Psoas muscle (tissue), 8 donors: ENCODE results near the gene JAKMIP3. TPM values are rescaled to one million over a fixed set of nuclear protein-coding genes. Genes with fewer than 3 reads are reported as not detected.

Experiments used
- ATAC-seq, 4 donors: fragments of 200-7000 bp; cut with Tn5 transposase; one replicate each; pipeline ENCODE4 v1.9.1; 2020; ENCODE audit warnings: moderate library complexity in 3 of 4, mild to moderate bottlenecking in 2 of 4
- DNase-seq, 2 donors: peaks; one replicate each; pipeline ENCODE4 v3.0.0-alpha.2; 2020
- H3K27ac ChIP-seq: fragments of 200-600 bp; one replicate; pipeline ENCODE4 v1.8.0; 2022
- H3K27me3 ChIP-seq, 3 donors: fragments of 200-600 bp in 1 of 3; one replicate each; pipeline versions ENCODE4 v1.6.1 to v1.8.0; 2013 to 2022; ENCODE audit warnings: low read length in 2 of 3, mild to moderate bottlenecking in 2 of 3, moderate library complexity in 1 of 3; ENCODE audit not compliant: insufficient read depth in 3 of 3
- H3K36me3 ChIP-seq, 2 donors: fragments of 200-600 bp in 1 of 2; one replicate each; pipeline versions ENCODE4 v1.6.1 to v1.8.0; 2013 to 2022; ENCODE audit warnings: low read depth in 1 of 2, mild to moderate bottlenecking in 1 of 2, moderate library complexity in 1 of 2; ENCODE audit not compliant: insufficient read depth in 1 of 2
- H3K4me1 ChIP-seq: fragments of 200-600 bp; one replicate; pipeline ENCODE4 v1.8.0; 2022
- H3K4me3 ChIP-seq: fragments of 200-600 bp; one replicate; pipeline ENCODE4 v1.8.0; 2022; ENCODE audit warnings: mild to moderate bottlenecking
- H3K9me3 ChIP-seq: fragments of 200-600 bp; one replicate; pipeline ENCODE4 v1.8.0; 2022
- CTCF ChIP-seq: fragments of 200-600 bp; IDR thresholded peaks from one replicate; pipeline ENCODE4 v1.8.0; 2022; ENCODE audit warnings: antibody characterized with exemption
- WGBS, 3 donors: extraction: QIAGEN DNeasy Blood & Tissue Kit; methylation state at CpG; one replicate each; pipeline versions ENCODE4 v1.1.6 to v1.1.7; 2013; 5-methylcytosine and 5-hydroxymethylcytosine counted together
- intact Hi-C, 2 donors: fragments of 100-400 bp; cut with DNase I; formaldehyde crosslinking; loops; one replicate each; pipeline versions ENCODE4 v1.11.0 to v1.14.2; 2022
- polyA plus RNA-seq, 3 donors: library from polyadenylated mRNA; stranded (reverse); fragments of 200-250 nt; gene quantifications; one replicate each; pipeline ENCODE4 v1.2.3, GENCODE V29; 2013
- total RNA-seq, 4 donors: library from RNA; stranded (reverse); fragmentation: NEBNext Ultra II Directional in 2 of 4; extraction: Animal tissue kit (Norgen Biotek cat#: 25700) in 2 of 4; gene quantifications; one replicate each; pipeline versions ENCODE4 v1.2.1 to v1.2.4, GENCODE V29; 2021 to 2023
- donor health status: healthy with polysubstance abuse.
- donor health status: DM: no; HTN: no; CAD: no; lungs with moderate emphysema.
- donor health status: Bipolar disorder and iron deficiency.
- donor health status: healthy.
- donor health status: DM: yes; HTN: yes; CAD: no.
- donor health status: DM: no; HTN: no; CAD: no.
- donor health status: DM: no; HTN: no; CAD: no.
- donor health status: DM: yes; HTN: yes; CAD: no.

Gene JAKMIP3
- total and polyA plus RNA-seq, 7 donors: 0.12 to 1.7 (median 0.52) TPM

- Histone ChIP-seq H3K9me3 (no peaks in the 10 kb centered on the region), H3K4me3 (no peak overlapping the region), H3K27me3 (peaks cover 0 to 12% (median 0%) of the 10 kb centered on the region in 3 donors), H3K27ac (no peak overlapping the region), H3K4me1 (no peaks in the 10 kb centered on the region), H3K36me3 (no peaks in the 10 kb centered on the region)
- intact Hi-C loops: no loop called here
- DNase-seq (no peak), ATAC-seq (no peak)
- WGBS, 3 donors: 93 to 95% (median 95%) methylated on average over 24 of the region's 24 CpGs
- no peak for TF ChIP-seq CTCF
Observed at GRCh38 chr10:132021046-132021445, 44.7 kb upstream of the JAKMIP3 start.

GRCh38 chr10:132021504-132022143 is 44.1 kb upstream of the JAKMIP3 start:
- H3K4me1 ChIP-seq: no peaks in the 10 kb centered on the region
- H3K27ac ChIP-seq: no peak overlapping the region
- peak in 1 of 2 donors; percentile 47 for DNase-seq
- H3K4me3 ChIP-seq: no peak overlapping the region
- no peak for ATAC-seq
- intact Hi-C loops: loop anchor here (2.0 kb wide), 2 partner anchors 41 to 135 kb away; partner anchors contain the start of gene BNIP3 (in 1 of the 2)
- H3K36me3 ChIP-seq: no peaks in the 10 kb centered on the region
- no peak for TF ChIP-seq CTCF
- 84 to 88% (median 86%) methylated on average over 14 to 16 of the region's 16 CpGs for WGBS, 3 donors
- H3K9me3 ChIP-seq: no peaks in the 10 kb centered on the region
- peaks cover 0 to 12% (median 0%) of the 10 kb centered on the region in 3 donors for H3K27me3 ChIP-seq

GRCh38 chr10:132022241-132022640 is 43.5 kb upstream of the JAKMIP3 start:
- no peak for TF ChIP-seq CTCF
- no peaks in the 10 kb centered on the region for H3K4me1 ChIP-seq
- no peak overlapping the region for H3K27ac ChIP-seq
- H3K9me3 ChIP-seq: no peaks in the 10 kb centered on the region
- peaks cover 0 to 13% (median 0%) of the 10 kb centered on the region in 3 donors for H3K27me3 ChIP-seq
- H3K4me3 ChIP-seq: no peak overlapping the region
- ATAC-seq: no peak
- intact Hi-C loops: loop anchor here (2.0 kb wide), 2 partner anchors 41 to 135 kb away; partner anchors contain the start of gene BNIP3 (in 1 of the 2)
- DNase-seq: peak in 1 of 2 donors; percentile 46
- H3K36me3 ChIP-seq: no peaks in the 10 kb centered on the region
- 85 to 89% (median 87%) methylated on average over 18 of the region's 18 CpGs for WGBS, 3 donors

- H3K27me3 ChIP-seq: peaks cover 0 to 22% (median 0%) of the 10 kb centered on the region in 3 donors
- DNase-seq: peak; percentile 84 to 92
Observed at GRCh38 chr10:132023092-132023811, 42.5 kb upstream of the JAKMIP3 start.

More at GRCh38 chr10:132023092-132023811, 42.5 kb upstream of the JAKMIP3 start:
- Histone ChIP-seq H3K27ac (no peak overlapping the region), H3K9me3 (no peaks in the 10 kb centered on the region), H3K4me1 (no peaks in the 10 kb centered on the region), H3K4me3 (peak overlapping the region; percentile 63), H3K36me3 (no peaks in the 10 kb centered on the region)
- WGBS, 3 donors: 9 to 15% (median 11%) methylated on average over 36 of the region's 36 CpGs
- intact Hi-C loops: loop anchor here (1.0 to 2.0 kb wide), 3 partner anchors 42 to 138 kb away; partner anchors contain the start of gene BNIP3 (in 1 of the 2)
- peak; percentile 93 to 99 (median 96) for ATAC-seq
- TF ChIP-seq CTCF: peak; percentile 94
